Stimulated activated CD4-positive, alpha-beta T cell treated with anti-CD3 and anti-CD28 coated beads, Interleukin-15, amount 100 ng/mL, for 24 hours (primary cell): Measurements from ENCODE around the gene KCNMA1.
A peak's percentile ranks its signal among the peaks of the same experiment; 100 is the strongest.
"Not testable (repeated sequence)": the region's sequence is repeated elsewhere in the genome, so short reads cannot be mapped to it uniquely, and the experiment has no call there.

Experiments used
- DNase-seq: peaks from one replicate; pipeline ENCODE4 v3.0.0-alpha.2; 2020

Gene KCNMA1

GRCh38 chr10:77357611-77358310 lies 279.8 kb downstream of the KCNMA1 start:
- DNase-seq = no peak

- no peak for DNase-seq
Observed at GRCh38 chr10:77357185-77357584, 280.4 kb downstream of the KCNMA1 start.

- DNase-seq = no peak
Observed at GRCh38 chr10:77355844-77356243, 281.8 kb downstream of the KCNMA1 start.

- DNase-seq = no peak
Observed at GRCh38 chr10:77351386-77351785, 286.2 kb downstream of the KCNMA1 start.

GRCh38 chr10:77350711-77351119 lies 286.9 kb downstream of the KCNMA1 start:
- peak; percentile 21 for DNase-seq

- no peak for DNase-seq
Observed at GRCh38 chr10:77350134-77350533, 287.5 kb downstream of the KCNMA1 start.

- no peak for DNase-seq
Observed at GRCh38 chr10:77349226-77349625, 288.4 kb downstream of the KCNMA1 start.

GRCh38 chr10:77348751-77349150 lies 288.9 kb downstream of the KCNMA1 start:
- no peak for DNase-seq

- no peak for DNase-seq
Observed at GRCh38 chr10:77348082-77348481, 289.5 kb downstream of the KCNMA1 start.

GRCh38 chr10:77347052-77347451 lies 290.6 kb downstream of the KCNMA1 start:
- no peak for DNase-seq

- no peak for DNase-seq
Observed at GRCh38 chr10:77341055-77341454, 296.6 kb downstream of the KCNMA1 start.

- DNase-seq = not testable (repeated sequence)
Observed at GRCh38 chr10:77339872-77340271, 297.7 kb downstream of the KCNMA1 start.

GRCh38 chr10:77339166-77339565 lies 298.4 kb downstream of the KCNMA1 start:
- no peak for DNase-seq

GRCh38 chr10:77338143-77338542 lies 299.5 kb downstream of the KCNMA1 start:
- DNase-seq = no peak

- DNase-seq = no peak
Observed at GRCh38 chr10:77334501-77334900, 303.1 kb downstream of the KCNMA1 start.

GRCh38 chr10:77333610-77334340 lies 303.8 kb downstream of the KCNMA1 start:
- no peak for DNase-seq

GRCh38 chr10:77332256-77332655 lies 305.4 kb downstream of the KCNMA1 start:
- DNase-seq = no peak

- DNase-seq = peak; percentile 9
Observed at GRCh38 chr10:77328272-77328816, 309.3 kb downstream of the KCNMA1 start.

GRCh38 chr10:77325233-77325537 lies 312.4 kb downstream of the KCNMA1 start:
- DNase-seq = no peak

GRCh38 chr10:77321838-77322237 lies 315.8 kb downstream of the KCNMA1 start:
- no peak for DNase-seq

GRCh38 chr10:77320971-77321471 lies 316.6 kb downstream of the KCNMA1 start:
- no peak for DNase-seq

- no peak for DNase-seq
Observed at GRCh38 chr10:77319557-77319956, 318.1 kb downstream of the KCNMA1 start.

- DNase-seq = no peak
Observed at GRCh38 chr10:77318739-77319138, 318.9 kb downstream of the KCNMA1 start.

- DNase-seq = no peak
Observed at GRCh38 chr10:77317221-77317620, 320.4 kb downstream of the KCNMA1 start.
